C4-2B (cell line): ENCODE results near the gene LGR4.

Experiments used
- H3K27ac ChIP-seq: fragments of 450-650 bp; 2 replicates; pipeline ENCODE4 v1.5.1; 2017
- ZFX ChIP-seq: fragments of 450-650 bp; IDR thresholded peaks from 2 replicates; pipeline ENCODE4 v1.6.1; 2017
- TF ChIP-seq, protein P1 (sequence below): fragments of 450-650 bp; conservative IDR thresholded peaks from 2 replicates; pipeline ENCODE4 v1.5.1; 2017; ENCODE audit warnings: mild to moderate bottlenecking

LGR4 gene

DNA sequence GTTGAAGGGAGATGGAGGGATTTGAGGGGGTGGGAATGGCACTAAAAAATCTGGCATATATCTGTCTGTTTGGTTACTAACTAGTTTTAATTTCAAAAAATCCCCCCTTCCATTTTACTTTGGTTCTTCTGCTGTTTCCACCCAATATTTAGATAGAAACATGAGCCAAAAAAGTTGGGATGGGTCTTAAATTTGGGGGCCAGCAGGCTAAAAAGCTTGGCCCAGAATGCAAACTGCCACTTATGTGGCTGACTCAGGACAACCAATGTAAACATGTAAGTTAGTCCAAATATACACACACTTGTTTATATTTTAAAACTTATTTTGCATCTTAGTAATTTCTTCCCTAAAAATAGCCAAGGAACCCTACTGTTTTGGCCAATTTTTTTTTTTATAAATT is 35.7 kb downstream of the LGR4 start:
- TF ChIP-seq, protein P1, sequence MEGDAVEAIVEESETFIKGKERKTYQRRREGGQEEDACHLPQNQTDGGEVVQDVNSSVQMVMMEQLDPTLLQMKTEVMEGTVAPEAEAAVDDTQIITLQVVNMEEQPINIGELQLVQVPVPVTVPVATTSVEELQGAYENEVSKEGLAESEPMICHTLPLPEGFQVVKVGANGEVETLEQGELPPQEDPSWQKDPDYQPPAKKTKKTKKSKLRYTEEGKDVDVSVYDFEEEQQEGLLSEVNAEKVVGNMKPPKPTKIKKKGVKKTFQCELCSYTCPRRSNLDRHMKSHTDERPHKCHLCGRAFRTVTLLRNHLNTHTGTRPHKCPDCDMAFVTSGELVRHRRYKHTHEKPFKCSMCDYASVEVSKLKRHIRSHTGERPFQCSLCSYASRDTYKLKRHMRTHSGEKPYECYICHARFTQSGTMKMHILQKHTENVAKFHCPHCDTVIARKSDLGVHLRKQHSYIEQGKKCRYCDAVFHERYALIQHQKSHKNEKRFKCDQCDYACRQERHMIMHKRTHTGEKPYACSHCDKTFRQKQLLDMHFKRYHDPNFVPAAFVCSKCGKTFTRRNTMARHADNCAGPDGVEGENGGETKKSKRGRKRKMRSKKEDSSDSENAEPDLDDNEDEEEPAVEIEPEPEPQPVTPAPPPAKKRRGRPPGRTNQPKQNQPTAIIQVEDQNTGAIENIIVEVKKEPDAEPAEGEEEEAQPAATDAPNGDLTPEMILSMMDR = no peak
- TF ChIP-seq ZFX = no peak
- no peak overlapping the region for H3K27ac ChIP-seq

DNA sequence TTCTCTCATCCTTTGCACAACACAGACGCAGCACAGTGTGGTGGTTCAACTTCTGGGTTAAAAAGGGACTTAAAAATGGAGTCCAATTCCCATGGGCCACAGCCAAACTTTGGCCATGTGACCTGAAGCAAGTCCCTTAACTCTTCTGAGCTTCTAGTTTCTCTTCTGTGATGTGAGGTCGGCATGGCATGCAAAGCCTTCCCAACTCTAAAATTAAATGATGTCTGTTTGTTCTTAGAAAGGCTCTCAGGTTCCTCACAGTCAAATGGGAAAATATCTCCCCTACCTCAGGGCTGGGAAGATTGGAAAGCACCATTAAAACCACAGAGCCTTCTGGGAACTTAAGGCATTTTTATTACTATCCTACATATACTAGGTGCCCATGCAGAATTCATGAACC is 38.8 kb downstream of the LGR4 start:
- TF ChIP-seq ZFX = no peak
- TF ChIP-seq, protein P1 = no peak

DNA sequence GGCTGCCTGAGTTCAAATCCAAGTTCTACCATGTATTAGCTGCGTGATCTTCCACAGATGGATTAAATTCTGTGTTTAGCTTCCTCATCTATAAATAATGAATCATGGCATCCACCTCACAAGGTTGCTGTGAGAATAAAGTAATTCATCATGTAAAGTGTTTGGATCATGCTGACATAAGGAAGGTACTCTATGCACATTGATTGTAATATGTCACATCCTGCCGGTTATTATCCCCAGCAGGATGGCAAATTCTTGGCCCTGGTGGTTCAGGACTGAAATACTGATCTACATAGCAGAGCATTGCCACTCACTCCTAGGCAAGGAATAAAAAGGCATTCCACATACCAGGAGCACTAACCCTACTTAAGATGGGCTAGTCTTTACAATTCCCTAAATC is 40.8 kb downstream of the LGR4 start:
- TF ChIP-seq ZFX = no peak
- TF ChIP-seq, protein P1 = no peak
- H3K27ac ChIP-seq = no peak overlapping the region

More for the DNA sequence above, 38.8 kb downstream of the LGR4 start:
- H3K27ac ChIP-seq = no peak overlapping the region

DNA sequence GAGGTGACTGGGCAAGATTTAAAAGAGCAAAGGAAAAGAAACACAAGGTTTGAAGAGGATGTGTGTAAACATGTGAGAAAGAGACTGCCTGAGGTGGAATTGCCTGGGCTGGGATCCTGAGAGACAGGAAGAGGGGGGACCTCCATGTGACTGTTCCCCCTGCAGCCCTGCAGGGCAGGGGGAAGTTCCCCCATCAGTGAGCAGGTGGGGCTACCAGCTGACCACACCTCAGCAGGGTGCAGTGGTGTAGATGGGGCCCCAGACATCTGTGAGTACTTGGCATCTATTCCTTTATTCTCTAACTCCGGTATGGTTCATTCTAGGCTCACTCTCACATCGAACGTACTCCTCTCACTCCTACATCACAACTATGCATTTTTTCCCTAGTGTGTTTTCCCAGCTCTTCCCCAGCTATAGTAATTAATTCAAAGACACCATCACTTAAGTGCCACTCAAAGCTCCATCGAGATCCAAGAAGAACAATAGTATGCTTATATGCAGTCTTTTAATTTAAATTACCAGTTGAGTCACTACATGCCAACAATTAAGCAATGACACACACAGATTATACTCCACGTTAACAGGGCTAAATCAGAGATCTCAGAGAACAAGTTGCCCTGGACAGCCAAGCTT is 42.7 kb downstream of the LGR4 start:
- H3K27ac ChIP-seq = no peak overlapping the region
- TF ChIP-seq ZFX = no peak
- TF ChIP-seq, protein P1 = no peak

DNA sequence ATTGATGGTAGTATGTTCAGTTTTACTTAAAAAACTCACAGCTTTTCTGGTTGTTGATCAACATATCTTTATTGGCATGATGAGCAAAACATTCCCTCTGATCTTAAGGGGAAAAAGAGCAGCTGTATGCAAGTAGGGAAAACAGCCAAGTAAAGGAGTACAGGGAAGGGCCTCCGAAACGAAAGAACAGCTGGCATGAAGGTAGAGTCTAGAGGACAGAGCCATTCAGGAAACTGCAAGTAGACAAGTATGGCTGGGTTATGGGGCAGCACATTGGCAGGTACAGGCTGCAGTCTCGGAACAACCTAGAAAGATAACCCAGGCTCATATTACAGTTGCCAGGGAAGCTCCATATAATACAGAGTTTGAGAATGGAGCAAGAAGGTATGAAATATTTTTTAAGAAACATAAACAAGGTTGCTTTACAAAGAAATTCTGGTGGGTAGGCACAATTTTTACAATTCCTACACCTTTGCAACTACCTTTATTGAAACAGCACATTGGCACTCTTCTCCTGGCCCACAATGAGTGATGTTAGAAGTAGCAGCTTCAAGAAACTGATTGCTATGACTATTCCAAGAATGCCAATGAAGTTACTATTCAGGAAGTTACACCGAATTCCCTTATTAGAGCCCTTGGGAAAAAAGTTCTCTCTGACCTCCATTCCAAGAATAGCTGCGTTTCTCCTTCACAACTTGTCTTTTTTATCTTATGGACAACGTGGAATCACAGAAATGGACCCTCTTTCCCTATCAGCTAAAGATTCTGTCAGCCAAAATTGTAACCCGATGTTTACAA is 45.2 kb downstream of the LGR4 start:
- TF ChIP-seq ZFX = no peak
- H3K27ac ChIP-seq = no peak overlapping the region

DNA sequence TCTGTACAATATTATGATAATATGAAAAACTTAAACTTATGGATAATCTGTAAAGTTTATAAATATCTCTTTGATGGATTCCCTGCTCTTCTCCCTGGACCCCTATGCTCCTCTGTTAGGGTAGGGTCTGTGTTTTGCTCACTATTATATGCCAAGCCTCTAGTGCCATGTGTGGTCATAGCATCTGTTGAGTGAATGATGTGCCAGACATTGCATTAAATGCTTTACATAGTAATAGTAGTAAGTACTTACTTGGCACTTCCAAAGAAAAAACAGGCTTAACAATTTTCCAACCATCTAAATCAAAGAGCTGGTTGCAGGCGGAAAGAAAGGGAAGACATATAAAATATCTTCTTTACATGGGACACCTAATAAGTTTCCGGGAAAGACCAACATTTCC is 46.8 kb downstream of the LGR4 start:
- no peak overlapping the region for H3K27ac ChIP-seq
- no peak for TF ChIP-seq ZFX
- TF ChIP-seq, protein P1 = no peak

DNA sequence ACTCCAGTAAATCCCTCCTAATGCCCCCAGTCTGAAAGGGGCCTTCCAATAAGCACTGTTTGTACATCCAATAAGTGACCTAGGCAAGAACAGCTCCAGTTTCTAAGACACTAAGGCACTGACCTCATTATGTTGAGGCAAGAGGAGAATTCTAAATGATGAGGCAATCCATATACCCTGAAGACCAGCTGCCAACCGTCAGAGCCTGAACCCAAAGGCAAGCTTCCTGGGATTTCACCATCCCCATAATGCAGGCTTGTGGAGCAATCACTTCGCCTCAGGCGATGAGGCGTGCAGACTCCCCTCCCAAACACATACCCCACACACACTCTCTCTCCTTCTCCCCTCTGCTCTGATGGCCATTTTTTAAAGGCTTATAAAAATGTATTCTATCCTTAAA is 49.5 kb downstream of the LGR4 start:
- no peak for TF ChIP-seq ZFX
- TF ChIP-seq, protein P1 = no peak
- H3K27ac ChIP-seq = no peak overlapping the region
